Kidney epithelial cell (primary cell): ENCODE data around the gene MEF2C. TPM values are rescaled to one million over a fixed set of nuclear protein-coding genes. Genes with fewer than 3 reads are reported as not detected.

Experiments
- DNase-seq: peaks from one replicate; pipeline ENCODE4 v3.0.0-alpha.2; 2010; ENCODE audit warnings: low read depth
- H3K27me3 ChIP-seq: 2 replicates; pipeline ENCODE4 v1.6.0; 2011; ENCODE audit warnings: low read length; ENCODE audit not compliant: control insufficient read depth, insufficient read depth
- H3K36me3 ChIP-seq: 2 replicates; pipeline ENCODE4 v1.5.1; 2011; ENCODE audit warnings: low read length; ENCODE audit not compliant: control insufficient read depth, insufficient read depth
- H3K4me3 ChIP-seq: 2 replicates; pipeline ENCODE4 v1.5.1; 2011; ENCODE audit warnings: low read depth, mild to moderate bottlenecking, control low read depth, low read length
- total RNA-seq: library from RNA; depleted of rRNA; stranded (reverse); fragments of >200 nt; gene quantifications from 2 replicates; pipeline ENCODE4 v1.2.3, GENCODE V29; 2015
- TF ChIP-seq, protein P1 (sequence below): IDR thresholded peaks from 2 replicates; pipeline ENCODE4 v1.5.1; 2011; ENCODE audit warnings: mild to moderate bottlenecking, moderate library complexity, low read length, control low read depth, inconsistent platforms; ENCODE audit not compliant: insufficient read depth, poor library complexity, severe bottlenecking

The MEF2C gene
- total RNA-seq, 1 donor from 2014 or later: 4.8 TPM

DNA sequence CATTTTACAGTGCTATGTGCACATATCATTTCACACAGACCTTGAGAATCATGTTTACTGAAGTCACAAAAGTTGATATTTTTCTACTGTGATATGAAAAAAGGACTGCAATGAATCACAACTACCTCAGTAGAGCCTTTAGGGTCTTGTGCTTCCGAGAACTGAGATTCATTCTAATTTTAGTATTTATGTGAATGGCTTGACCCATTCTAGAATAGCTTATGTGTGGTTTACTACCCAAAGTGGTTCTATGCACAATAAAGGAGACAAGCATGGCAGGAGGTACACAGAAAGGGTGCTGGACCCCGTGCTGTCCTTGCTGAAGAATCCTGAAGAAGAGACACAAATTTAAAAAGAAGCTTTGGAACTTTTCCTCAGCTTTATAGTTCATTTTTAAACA lies 28.2 kb downstream of the MEF2C start:
- DNase-seq: no peak
- Histone ChIP-seq H3K27me3 (no peaks in the 10 kb centered on the region), H3K4me3 (no peak overlapping the region), H3K36me3 (no peaks in the 10 kb centered on the region)
- TF ChIP-seq, protein P1, sequence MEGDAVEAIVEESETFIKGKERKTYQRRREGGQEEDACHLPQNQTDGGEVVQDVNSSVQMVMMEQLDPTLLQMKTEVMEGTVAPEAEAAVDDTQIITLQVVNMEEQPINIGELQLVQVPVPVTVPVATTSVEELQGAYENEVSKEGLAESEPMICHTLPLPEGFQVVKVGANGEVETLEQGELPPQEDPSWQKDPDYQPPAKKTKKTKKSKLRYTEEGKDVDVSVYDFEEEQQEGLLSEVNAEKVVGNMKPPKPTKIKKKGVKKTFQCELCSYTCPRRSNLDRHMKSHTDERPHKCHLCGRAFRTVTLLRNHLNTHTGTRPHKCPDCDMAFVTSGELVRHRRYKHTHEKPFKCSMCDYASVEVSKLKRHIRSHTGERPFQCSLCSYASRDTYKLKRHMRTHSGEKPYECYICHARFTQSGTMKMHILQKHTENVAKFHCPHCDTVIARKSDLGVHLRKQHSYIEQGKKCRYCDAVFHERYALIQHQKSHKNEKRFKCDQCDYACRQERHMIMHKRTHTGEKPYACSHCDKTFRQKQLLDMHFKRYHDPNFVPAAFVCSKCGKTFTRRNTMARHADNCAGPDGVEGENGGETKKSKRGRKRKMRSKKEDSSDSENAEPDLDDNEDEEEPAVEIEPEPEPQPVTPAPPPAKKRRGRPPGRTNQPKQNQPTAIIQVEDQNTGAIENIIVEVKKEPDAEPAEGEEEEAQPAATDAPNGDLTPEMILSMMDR: no peak

DNA sequence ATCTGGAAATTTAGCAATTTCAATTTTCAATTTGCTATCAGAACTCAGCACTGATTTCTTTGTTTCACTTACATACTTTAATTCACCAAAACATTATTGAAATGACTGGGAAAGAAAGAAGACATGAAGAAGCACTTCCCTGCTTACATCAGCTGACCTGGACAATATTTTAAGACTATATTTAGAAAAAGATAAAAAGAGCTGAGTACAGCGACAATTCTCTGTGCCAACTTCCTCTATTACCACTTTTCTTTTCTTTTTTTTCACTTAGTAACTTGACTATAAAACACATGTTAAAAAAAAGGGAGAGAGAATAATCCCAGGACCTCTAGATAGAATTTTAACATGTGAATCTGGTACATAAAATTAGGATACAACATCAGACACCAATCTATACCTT lies 35.6 kb downstream of the MEF2C start:
- Histone ChIP-seq H3K4me3 (no peak overlapping the region), H3K36me3 (no peaks in the 10 kb centered on the region), H3K27me3 (no peaks in the 10 kb centered on the region)
- TF ChIP-seq, protein P1: no peak
- no peak for DNase-seq

DNA sequence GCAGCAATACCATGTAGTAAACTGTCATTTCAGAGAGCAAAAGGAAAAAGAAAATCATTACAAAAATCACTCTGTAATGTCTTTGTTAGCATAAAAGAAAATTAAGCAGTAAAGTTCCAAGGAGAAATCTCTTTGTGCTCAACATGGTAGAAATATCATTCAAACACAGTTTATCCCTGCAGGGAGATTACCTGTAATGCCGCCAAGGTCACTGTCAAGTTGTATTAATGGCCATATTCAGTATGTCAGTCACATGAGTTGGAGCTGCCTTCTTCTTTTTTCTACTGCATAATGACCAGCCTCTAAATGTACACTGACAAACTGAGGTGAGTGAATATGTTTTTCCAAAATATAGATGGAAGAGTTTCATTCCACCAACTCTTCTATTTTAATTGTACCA lies 36.5 kb downstream of the MEF2C start:
- Histone ChIP-seq H3K36me3 (no peaks in the 10 kb centered on the region), H3K4me3 (no peak overlapping the region), H3K27me3 (no peaks in the 10 kb centered on the region)
- TF ChIP-seq, protein P1: no peak
- DNase-seq: no peak

DNA sequence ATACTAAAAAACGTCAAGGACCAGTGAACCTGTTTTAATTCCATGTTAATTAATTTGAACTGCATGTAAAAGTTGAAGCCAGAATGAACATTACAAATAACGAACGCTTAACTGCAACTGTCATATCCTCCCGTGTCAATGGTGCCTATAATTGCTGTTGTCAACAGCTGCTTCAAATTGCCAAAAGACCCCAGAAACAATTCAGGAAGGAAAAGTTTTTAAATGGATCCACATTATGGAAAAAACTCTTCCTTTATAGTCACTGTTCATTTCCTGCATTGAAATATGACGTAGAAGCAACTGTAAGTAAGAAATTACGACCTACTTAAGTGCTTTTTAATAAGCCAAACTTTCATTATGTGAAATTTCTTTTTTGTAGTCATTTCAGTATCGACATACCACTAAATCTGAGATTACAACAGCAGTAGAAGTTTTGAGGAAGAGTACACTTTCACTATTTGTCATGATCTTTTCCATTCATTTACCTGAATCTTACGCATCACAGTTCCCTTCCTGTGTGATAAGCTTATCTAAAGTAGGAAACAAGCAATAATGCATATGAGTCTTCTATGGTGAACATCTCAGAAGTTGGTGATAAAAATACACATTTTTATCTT lies 37.8 kb downstream of the MEF2C start:
- no peak overlapping the region for H3K4me3 ChIP-seq
- H3K36me3 ChIP-seq: no peaks in the 10 kb centered on the region
- TF ChIP-seq, protein P1: no peak
- H3K27me3 ChIP-seq: no peaks in the 10 kb centered on the region
- no peak for DNase-seq

DNA sequence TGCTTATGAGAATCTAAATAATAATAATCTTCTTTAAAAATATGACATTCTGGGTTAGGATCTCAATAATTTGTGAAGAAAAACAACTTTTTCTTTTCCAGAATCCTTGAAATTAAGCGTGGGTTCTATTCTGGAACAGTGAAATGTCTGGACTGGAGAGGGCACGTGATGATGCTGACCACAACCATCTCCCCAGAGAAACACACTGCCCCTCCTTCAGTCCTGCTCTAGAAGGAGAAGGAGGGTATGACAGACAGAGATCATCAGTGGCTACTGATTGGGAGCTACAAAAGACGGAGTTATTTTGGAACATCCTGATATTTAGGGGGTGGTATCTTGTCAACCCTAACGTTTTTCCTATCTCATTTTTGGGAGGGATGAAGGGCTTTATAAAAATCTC lies 40.2 kb downstream of the MEF2C start:
- H3K36me3 ChIP-seq: no peaks in the 10 kb centered on the region
- no peaks in the 10 kb centered on the region for H3K27me3 ChIP-seq
- TF ChIP-seq, protein P1: no peak
- no peak overlapping the region for H3K4me3 ChIP-seq
- DNase-seq: no peak

DNA sequence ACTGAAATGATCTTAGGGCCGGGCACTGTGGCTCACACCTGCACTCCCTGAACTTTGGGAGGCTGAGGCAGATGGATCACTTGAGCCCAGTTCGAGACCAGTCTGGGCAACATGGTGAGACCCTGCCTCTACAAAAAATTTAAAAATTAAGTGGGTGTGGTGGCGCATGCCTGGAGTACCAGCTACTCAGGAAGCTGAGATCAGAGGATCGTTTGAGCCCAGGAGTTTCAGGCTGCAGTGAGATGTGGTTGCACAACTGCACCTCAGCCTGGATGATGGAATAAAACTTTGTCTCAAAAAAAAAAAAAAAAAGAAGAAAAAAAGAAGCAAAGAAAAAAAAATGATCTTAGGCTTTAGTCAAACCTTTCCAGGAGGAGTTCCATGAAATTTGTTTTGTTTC lies 41.8 kb downstream of the MEF2C start:
- Histone ChIP-seq H3K27me3 (no peaks in the 10 kb centered on the region), H3K4me3 (no peak overlapping the region), H3K36me3 (no peaks in the 10 kb centered on the region)
- DNase-seq: no peak
- TF ChIP-seq, protein P1: no peak
